TTC549 (cell line): ENCODE results near the gene UBR1.
"Not testable (repeated sequence)": the region's sequence is repeated elsewhere in the genome, so short reads cannot be mapped to it uniquely, and the experiment has no call there.

Experiments
- FAIRE-seq: peaks from 2 replicates; lab custom pipeline; 2012; peaks lifted over from hg19 to GRCh38; lab: Jason Lieb, UNC

UBR1 gene

GRCh38 chr15:43105778-43106485 is at the start of gene UBR1:
UBR1 (minus strand) TSS chr15:43106038; CDS start chr15:43106022, 16 bp downstream.
- peak; percentile 60 for FAIRE-seq

DNA sequence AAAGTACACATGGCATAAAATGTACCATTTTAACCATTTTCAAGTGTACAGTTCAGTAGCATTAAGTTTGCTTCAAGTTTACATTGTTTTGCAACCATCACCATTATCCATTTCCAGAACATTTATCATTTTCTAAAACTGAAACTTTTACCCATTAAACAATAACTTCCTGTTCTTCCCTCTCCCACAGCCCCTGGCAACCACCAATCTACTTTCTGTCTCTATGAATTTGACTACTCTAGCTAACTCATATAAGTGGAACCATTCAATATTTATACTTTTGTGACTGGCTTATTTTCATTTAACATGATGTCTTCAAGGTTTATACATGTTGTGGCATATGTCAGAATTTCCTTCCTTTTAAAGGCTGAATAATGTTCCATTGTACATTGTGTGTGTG is 47.4 kb upstream of the UBR1 start:
- no peak for FAIRE-seq

- no peak for FAIRE-seq
These were observed 45.9 kb upstream of the UBR1 start for GRCh38 chr15:43151688-43152087.

GRCh38 chr15:43150191-43150929 is 44.5 kb upstream of the UBR1 start:
- FAIRE-seq = no peak

DNA sequence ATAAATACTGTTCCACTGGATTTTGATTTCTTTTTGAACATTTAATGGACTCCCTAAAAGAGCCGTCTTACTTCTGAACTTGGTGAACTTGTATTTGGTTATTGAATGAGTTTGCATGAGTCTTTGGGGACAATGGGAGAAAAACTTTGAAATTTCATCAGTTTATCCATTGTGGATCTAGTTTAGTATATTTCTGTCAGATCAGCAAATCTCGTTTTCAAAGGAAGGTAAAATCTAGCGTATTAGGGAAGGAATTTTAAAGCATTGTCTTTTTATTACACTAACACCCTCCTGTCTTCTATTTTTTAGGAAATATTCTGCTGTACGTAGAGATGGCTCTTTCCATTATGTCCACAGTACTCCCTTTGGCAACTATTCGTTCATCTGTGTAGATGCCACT is 40.3 kb upstream of the UBR1 start:
- no peak for FAIRE-seq

- no peak for FAIRE-seq
These were observed 38.7 kb upstream of the UBR1 start for GRCh38 chr15:43144512-43144911.

GRCh38 chr15:43143203-43143941 is 37.5 kb upstream of the UBR1 start:
- no peak for FAIRE-seq

DNA sequence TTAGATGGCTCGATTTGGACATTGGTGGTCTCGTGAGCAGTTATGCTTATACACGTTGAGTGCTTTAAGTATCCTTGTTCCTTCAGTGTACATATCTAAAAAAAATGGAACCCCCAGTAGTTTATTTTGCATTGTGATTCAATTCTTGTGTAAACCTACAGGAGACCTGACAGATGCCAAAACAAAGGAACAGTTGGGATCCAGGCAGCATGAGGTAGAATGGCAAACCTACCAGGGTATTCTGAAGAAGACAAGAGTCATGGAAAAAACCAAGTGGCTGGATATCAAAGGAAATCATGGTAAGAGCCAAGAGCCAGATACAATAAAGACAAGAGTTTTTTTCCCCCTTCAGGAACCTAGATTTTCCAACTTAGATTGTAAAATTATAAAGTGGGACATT is 29.5 kb upstream of the UBR1 start:
- FAIRE-seq = no peak

GRCh38 chr15:43134157-43134635 is 28.4 kb upstream of the UBR1 start:
- no peak for FAIRE-seq

DNA sequence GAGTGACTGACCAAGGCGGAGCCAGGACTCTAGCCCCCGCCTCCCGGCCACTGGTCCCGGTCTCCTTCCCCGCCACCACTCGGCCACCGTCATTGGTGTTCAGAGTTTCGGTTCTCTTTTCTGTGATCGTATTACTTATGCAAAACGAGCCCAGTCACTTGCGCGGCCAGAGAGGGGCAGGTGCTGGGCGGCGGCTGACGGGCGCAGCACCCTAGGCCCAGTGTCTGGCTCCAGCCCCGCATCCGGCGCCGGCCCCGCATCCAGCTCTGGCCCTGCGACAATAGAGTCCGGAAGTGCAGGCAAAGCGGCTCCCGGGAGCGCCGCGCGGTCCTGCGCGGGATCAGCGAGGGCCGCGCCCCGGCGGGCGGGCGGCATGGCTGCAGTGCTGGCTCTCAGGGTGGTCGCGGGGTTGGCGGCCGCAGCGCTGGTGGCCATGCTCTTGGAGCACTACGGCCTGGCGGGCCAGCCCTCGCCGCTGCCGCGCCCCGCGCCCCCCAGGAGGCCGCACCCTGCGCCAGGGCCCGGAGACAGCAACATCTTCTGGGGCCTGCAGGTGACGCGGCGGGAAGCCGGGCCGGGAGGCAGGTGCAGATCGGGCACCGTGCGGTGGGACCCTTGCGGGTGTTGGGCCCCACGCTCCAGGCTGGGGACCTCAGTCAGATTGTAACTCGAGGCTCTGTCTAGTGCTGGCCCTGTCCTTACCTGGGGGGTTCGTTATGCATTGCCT is 27.8 kb upstream of the UBR1 start, which contains the start of gene TMEM62:
Gene TMEM62 (plus strand): TSS at position 157 of the 727 bp plus-strand sequence. CDS start 217 bp downstream, at position 374.
- FAIRE-seq = no peak

GRCh38 chr15:43132830-43133429 is 27.1 kb upstream of the UBR1 start:
- no peak for FAIRE-seq

DNA sequence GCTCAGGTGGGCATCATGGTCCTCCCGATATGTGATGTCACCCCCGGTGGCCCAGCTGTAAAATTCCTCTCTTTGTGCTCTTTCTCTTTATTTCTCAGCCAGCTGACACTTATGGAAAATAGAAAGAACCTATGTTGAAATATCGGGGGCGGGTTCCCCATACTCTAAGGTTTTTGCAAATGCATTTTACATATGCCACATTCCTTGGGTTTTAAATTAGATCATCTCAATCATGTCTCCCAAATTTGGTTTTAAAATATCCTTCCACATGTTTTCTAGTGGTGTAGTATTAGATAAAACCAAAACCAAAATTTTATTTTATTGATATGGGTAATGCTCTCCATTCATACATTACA is 23.1 kb upstream of the UBR1 start:
- no peak for FAIRE-seq

DNA sequence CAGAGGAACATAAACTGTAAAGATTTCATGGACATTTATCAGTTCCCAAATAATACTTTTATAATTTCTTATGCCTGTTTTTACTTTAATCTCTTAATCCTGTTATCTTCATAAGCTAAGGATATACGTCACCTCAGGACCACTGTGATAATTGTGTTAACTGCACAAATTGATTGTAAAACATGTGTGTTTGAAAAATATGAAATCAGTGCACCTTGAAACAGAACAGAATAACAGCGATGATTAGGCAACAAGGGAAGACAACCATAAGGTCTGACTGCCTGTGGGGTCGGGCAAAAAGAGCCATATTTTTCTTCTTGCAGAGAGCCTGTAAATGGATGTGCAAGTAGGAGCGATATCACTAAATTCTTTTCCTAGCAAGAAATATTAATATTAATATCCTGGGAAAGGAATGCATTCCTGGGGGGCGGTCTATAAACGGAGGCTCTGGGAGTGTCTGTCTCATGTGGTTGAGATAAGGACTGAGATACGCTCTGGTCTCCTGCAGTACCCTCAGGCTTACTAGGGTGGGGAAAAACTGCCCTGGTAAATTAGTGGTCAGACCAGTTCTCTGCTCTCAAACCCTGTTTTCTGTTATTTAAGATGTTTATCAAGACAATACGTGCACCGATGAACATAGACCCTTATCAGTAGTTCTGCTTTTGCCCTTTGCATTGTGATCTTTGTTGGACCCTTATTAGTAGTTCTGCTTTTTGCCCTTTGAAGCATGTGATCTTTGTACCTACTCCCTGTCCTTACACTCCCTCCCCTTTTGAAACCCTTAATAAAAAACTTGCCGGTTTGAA is 22.5 kb upstream of the UBR1 start:
- not testable (repeated sequence) for FAIRE-seq

- no peak for FAIRE-seq
These were observed 21.9 kb upstream of the UBR1 start for GRCh38 chr15:43127752-43128151.

GRCh38 chr15:43126356-43126755 is 20.5 kb upstream of the UBR1 start:
- no peak for FAIRE-seq

DNA sequence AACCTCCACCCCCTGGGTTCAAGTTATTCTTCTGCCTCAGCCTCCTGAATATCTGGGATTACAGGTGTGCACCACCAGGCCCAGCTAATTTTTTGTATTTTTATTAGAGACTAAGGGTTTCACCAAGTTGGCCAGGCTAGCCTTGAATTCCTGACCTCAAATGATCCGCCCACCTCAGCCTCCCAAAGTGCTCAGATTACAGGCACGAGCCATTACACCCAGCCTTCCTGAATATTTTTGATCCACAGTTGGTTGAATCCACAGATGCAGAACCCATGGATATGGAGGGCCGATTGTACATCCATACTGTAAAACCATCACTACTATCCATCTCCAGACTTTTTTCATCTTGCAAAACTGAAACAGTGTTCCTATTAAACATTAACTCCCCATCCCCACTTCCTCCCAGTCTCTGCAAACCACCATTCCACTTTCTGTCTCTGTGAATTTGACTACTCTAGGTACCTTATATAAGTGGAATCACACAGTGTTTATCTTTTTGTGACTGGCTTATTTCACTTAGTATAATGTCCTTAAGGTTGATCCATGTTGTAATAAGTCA is 19.3 kb upstream of the UBR1 start:
- FAIRE-seq = no peak

DNA sequence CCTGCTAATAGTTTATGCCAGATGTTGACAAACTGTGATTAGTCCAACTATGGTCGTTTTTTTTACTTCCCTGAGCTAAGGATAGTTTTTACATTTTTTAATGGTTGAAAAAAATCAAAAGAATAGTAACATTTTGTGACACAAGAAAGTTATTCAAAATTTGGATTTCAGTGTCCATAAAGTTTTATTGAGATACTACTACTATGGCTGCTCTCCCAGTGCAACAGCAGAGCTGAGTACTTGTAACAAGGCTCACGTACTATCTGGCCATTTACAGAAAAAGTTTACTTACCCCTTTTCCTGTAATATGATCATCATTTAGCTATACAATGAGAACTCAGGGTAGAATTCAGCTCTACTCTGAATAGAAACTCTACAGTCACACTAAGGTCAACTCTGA is 16.0 kb upstream of the UBR1 start:
- FAIRE-seq = no peak

DNA sequence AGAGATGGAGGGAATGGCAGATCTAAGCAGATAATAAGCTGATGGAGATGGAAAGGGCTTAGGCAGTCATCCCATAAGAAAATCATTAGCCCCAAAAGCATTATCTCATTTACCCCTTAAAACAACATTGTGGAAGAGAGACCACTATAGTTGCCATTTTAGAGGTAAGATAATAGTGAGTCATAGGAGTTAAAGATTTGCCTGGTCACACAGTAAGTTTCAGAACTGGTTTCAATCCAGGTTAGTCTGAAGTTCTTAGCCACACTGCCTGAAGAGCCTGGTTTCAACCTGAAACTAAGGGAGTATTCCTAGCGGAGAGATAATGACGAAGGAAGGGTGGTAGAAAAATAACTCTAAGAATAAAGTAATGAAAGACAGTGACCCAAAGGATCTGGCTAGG is 13.0 kb upstream of the UBR1 start:
- no peak for FAIRE-seq

- no peak for FAIRE-seq
These were observed 12.4 kb upstream of the UBR1 start for GRCh38 chr15:43118286-43118685.

- FAIRE-seq = no peak
These were observed 5.5 kb upstream of the UBR1 start for GRCh38 chr15:43111354-43111753.

- FAIRE-seq = no peak
These were observed 1.9 kb upstream of the UBR1 start for GRCh38 chr15:43107751-43108150.
